IMR-90 (cell line): Measurements from ENCODE around the gene UBL4B. TPM values are rescaled to one million over a fixed set of nuclear protein-coding genes. Genes with fewer than 3 reads are reported as not detected.

Experiments
- ATAC-seq: fragments of 200-7000 bp; cut with Tn5 transposase; 2 replicates; pipeline ENCODE4 v1.9.1; 2020; ENCODE audit warnings: low read depth, mild to moderate bottlenecking, moderate library complexity
- BruUV-seq: library from RNA; stranded (reverse); fragments of 400-500 nt; replicated peaks from 2 replicates; lab custom pipeline; 2021; lab: Mats Ljungman, UMichigan
- CTCF ChIA-PET: fragments of 300-600 bp; formaldehyde crosslinking; extraction: SDS; loops from one replicate; lab custom pipeline; 2021; ENCODE audit warnings: antibody characterized with exemption; lab: Yijun Ruan, JAX
- POLR2A ChIA-PET: fragments of 300-600 bp; sonication (Branson Sonifier 250); formaldehyde crosslinking; loops from one replicate; lab custom pipeline; 2022; ENCODE audit warnings: antibody characterized with exemption; ENCODE audit not compliant: unreplicated experiment; lab: Charles Lee
- DNase-seq: peaks from one replicate; pipeline ENCODE4 v3.0.0; 2013
- H2AFZ ChIP-seq: replicated peaks from 2 replicates; pipeline ENCODE3; 2013; ENCODE audit warnings: low read length, mild to moderate bottlenecking; ENCODE audit not compliant: poor library complexity
- H2AK5ac ChIP-seq: 2 replicates; pipeline ENCODE4 v1.6.1; 2013; ENCODE audit warnings: low read depth, low read length, inconsistent platforms
- H2AK9ac ChIP-seq: replicated peaks from 2 replicates; pipeline ENCODE3; 2013; ENCODE audit warnings: mild to moderate bottlenecking, low read depth, low read length, moderate library complexity; ENCODE audit not compliant: poor library complexity
- H2BK120ac ChIP-seq: 2 replicates; pipeline ENCODE4 v1.6.1; 2013; ENCODE audit warnings: low read depth, low read length, inconsistent platforms
- H2BK15ac ChIP-seq: 3 replicates; pipeline ENCODE4 v1.6.1; 2013; ENCODE audit warnings: low read depth, low read length, inconsistent platforms
- H2BK20ac ChIP-seq: 2 replicates; pipeline ENCODE4 v1.6.1; 2013; ENCODE audit warnings: low read depth, mild to moderate bottlenecking, inconsistent platforms, low read length, moderate library complexity
- H2BK5ac ChIP-seq: 2 replicates; pipeline ENCODE4 v1.6.1; 2013; ENCODE audit warnings: mild to moderate bottlenecking, low read depth, low read length, inconsistent platforms; ENCODE audit not compliant: poor library complexity, severe bottlenecking
- H3K14ac ChIP-seq: replicated peaks from 2 replicates; pipeline ENCODE4 v1.6.1; 2013; ENCODE audit warnings: low read depth, low read length, inconsistent platforms
- H3K18ac ChIP-seq: 2 replicates; pipeline ENCODE4 v1.6.1; 2013; ENCODE audit warnings: low read depth, low read length, control low read depth
- H3K23ac ChIP-seq: 2 replicates; pipeline ENCODE4 v1.6.1; 2013; ENCODE audit warnings: low read depth, low read length, inconsistent platforms
- H3K27ac ChIP-seq: 2 replicates; pipeline ENCODE4 v1.5.1; 2013; ENCODE audit warnings: mild to moderate bottlenecking, control low read depth, low read length; ENCODE audit not compliant: insufficient read depth
- H3K27me3 ChIP-seq: 2 replicates; pipeline ENCODE4 v1.6.1; 2013; ENCODE audit warnings: low read length; ENCODE audit not compliant: control insufficient read depth, insufficient read depth
- H3K36me3 ChIP-seq: 2 replicates; pipeline ENCODE4 v1.6.1; 2013; ENCODE audit warnings: low read length, mixed read lengths; ENCODE audit not compliant: control insufficient read depth, insufficient read depth
- H3K4ac ChIP-seq: 2 replicates; pipeline ENCODE4 v1.6.1; 2013; ENCODE audit warnings: low read depth, low read length, inconsistent platforms
- H3K4me1 ChIP-seq: 2 replicates; pipeline ENCODE4 v1.6.1; 2013; ENCODE audit warnings: low read length, mixed read lengths; ENCODE audit not compliant: control insufficient read depth, insufficient read depth
- H3K4me2 ChIP-seq: 2 replicates; pipeline ENCODE4 v1.6.1; 2013; ENCODE audit warnings: low read depth, mild to moderate bottlenecking, control low read depth, low read length, moderate library complexity
- H3K4me3 ChIP-seq: 2 replicates; pipeline ENCODE4 v1.5.1; 2013; ENCODE audit warnings: low read depth, mild to moderate bottlenecking, control low read depth, low read length, moderate library complexity; ENCODE audit not compliant: insufficient read depth
- H3K56ac ChIP-seq: 2 replicates; pipeline ENCODE4 v1.6.1; 2013; ENCODE audit warnings: low read length, inconsistent platforms; ENCODE audit not compliant: insufficient read depth; ENCODE audit errors: extremely low read depth
- H3K79me1 ChIP-seq, 2 experiments: 2 replicates each; pipeline ENCODE4 v1.6.1; 2013; ENCODE audit warnings: low read length in 2 of 2, inconsistent platforms in 1 of 2, low read depth in 1 of 2
- H3K9ac ChIP-seq: 2 replicates; pipeline ENCODE4 v1.6.1; 2013; ENCODE audit warnings: low read depth, low read length, control low read depth
- H3K9me1 ChIP-seq: 2 replicates; pipeline ENCODE4 v1.6.1; 2013; ENCODE audit warnings: low read length, inconsistent platforms; ENCODE audit not compliant: insufficient read depth
- H3K9me3 ChIP-seq: 2 replicates; pipeline ENCODE4 v1.6.1; 2013; ENCODE audit warnings: low read length; ENCODE audit not compliant: control insufficient read depth, insufficient read depth
- H4K20me1 ChIP-seq: 2 replicates; pipeline ENCODE4 v1.6.1; 2013; ENCODE audit warnings: low read length, inconsistent platforms; ENCODE audit not compliant: insufficient read depth
- H4K5ac ChIP-seq: 2 replicates; pipeline ENCODE4 v1.6.1; 2013; ENCODE audit warnings: mild to moderate bottlenecking, low read depth, low read length, control low read depth
- H4K8ac ChIP-seq, 2 experiments: 2 replicates each; pipeline ENCODE4 v1.6.1; 2013; ENCODE audit warnings: low read depth in 2 of 2, low read length in 2 of 2, control low read depth in 1 of 2, inconsistent platforms in 1 of 2
- H4K91ac ChIP-seq: 2 replicates; pipeline ENCODE4 v1.6.1; 2013; ENCODE audit warnings: low read depth, low read length, inconsistent platforms; ENCODE audit not compliant: insufficient read depth
- BHLHE40 ChIP-seq: fragments of 150-350 bp; IDR thresholded peaks from 2 replicates; pipeline ENCODE4 v1.6.1; 2016; ENCODE audit warnings: mild to moderate bottlenecking, low read depth, low read length
- CEBPB ChIP-seq: IDR thresholded peaks from 2 replicates; pipeline ENCODE4 v1.6.1; 2012; ENCODE audit warnings: low read depth, low read length, improper control_type of control experiment
- CHD1 ChIP-seq: IDR thresholded peaks from 2 replicates; pipeline ENCODE4 v1.6.1; 2012; ENCODE audit warnings: low read depth, low read length, improper control_type of control experiment
- FOS ChIP-seq: fragments of 150-350 bp; IDR thresholded peaks from 2 replicates; pipeline ENCODE4 v1.6.1; 2016; ENCODE audit warnings: low read depth, low read length
- MAFK ChIP-seq: IDR thresholded peaks from 2 replicates; pipeline ENCODE4 v1.6.1; 2012; ENCODE audit warnings: low read depth, low read length, improper control_type of control experiment
- MAZ ChIP-seq: IDR thresholded peaks from 2 replicates; pipeline ENCODE4 v1.6.1; 2012; ENCODE audit warnings: low read depth, mild to moderate bottlenecking, low read length, improper control_type of control experiment, moderate library complexity, borderline replicate concordance
- MXI1 ChIP-seq: IDR thresholded peaks from 2 replicates; pipeline ENCODE4 v1.6.1; 2012; ENCODE audit warnings: low read depth, mild to moderate bottlenecking, low read length, moderate library complexity, borderline replicate concordance
- NFE2L2 ChIP-seq: fragments of 150-350 bp; IDR thresholded peaks from 2 replicates; pipeline ENCODE4 v1.6.1; 2016; ENCODE audit warnings: low read depth, mild to moderate bottlenecking, low read length
- POLR2A ChIP-seq: IDR thresholded peaks from 2 replicates; pipeline ENCODE4 v1.6.1; 2012; ENCODE audit warnings: mild to moderate bottlenecking, low read depth, low read length
- RAD21 ChIP-seq: IDR thresholded peaks from 2 replicates; pipeline ENCODE4 v1.6.1; 2012; ENCODE audit warnings: low read length, improper control_type of control experiment
- RCOR1 ChIP-seq: IDR thresholded peaks from 2 replicates; pipeline ENCODE4 v1.6.1; 2012; ENCODE audit warnings: mild to moderate bottlenecking, low read length, improper control_type of control experiment; ENCODE audit not compliant: insufficient replicate concordance
- RFX5 ChIP-seq: IDR thresholded peaks from 2 replicates; pipeline ENCODE4 v1.8.0; 2012; ENCODE audit warnings: low read depth, mild to moderate bottlenecking, low read length, moderate library complexity
- SMC3 ChIP-seq: fragments of 150-350 bp; IDR thresholded peaks from 2 replicates; pipeline ENCODE4 v1.6.1; 2016; ENCODE audit warnings: low read depth, mild to moderate bottlenecking, antibody characterized with exemption, low read length, moderate library complexity
- WGBS, 2 experiments: methylation state at CpG; one replicate each; pipeline versions ENCODE4 v1.1.5 to v1.1.7; 2013; ENCODE audit warnings: missing lambda C conversion rate in 2 of 2; ENCODE audit not compliant: insufficient read length in 1 of 2; ENCODE audit errors: extremely low coverage in 2 of 2; 5-methylcytosine and 5-hydroxymethylcytosine counted together
- dilution Hi-C: fragments of 300-500 bp; cut with HindIII; formaldehyde crosslinking; loops from one replicate; pipeline ENCODE4 v1.14.3; 2018; ENCODE audit warnings: low sequenced_read_pairs; ENCODE audit not compliant: unreplicated experiment
- in situ Hi-C: fragments of 300-500 bp; cut with MboI; formaldehyde crosslinking; loops from 3 replicates; pipeline ENCODE4 v1.14.3; 2019; ENCODE audit warnings: low sequenced_read_pairs, inconsistent platforms, mixed read lengths
- intact Hi-C: fragments of 100-400 bp; cut with micrococcal nuclease; formaldehyde crosslinking; loops from 2 replicates; pipeline ENCODE4 v1.10.0; 2022
- polyA plus RNA-seq, 3 experiments: library from polyadenylated mRNA; depleted of rRNA; stranded (reverse); fragments of >200 nt; gene quantifications; 2 replicates each; pipeline ENCODE4 v1.2.3, GENCODE V29; 2012; ENCODE audit warnings: low replicate concordance in 1 of 3
- total RNA-seq: library from RNA; depleted of rRNA; stranded (reverse); fragments of >200 nt; gene quantifications from 2 replicates; pipeline ENCODE4 v1.2.3, GENCODE V29; 2012
- TF ChIP-seq, protein P1 (sequence below): fragments of 150-350 bp; IDR thresholded peaks from 2 replicates; pipeline ENCODE4 v1.6.1; 2017; ENCODE audit warnings: mild to moderate bottlenecking, antibody characterized with exemption, low read length, low read depth
- TF ChIP-seq, protein P2 (sequence below): conservative IDR thresholded peaks from 2 replicates; pipeline ENCODE4 v1.5.1; 2012; ENCODE audit warnings: mild to moderate bottlenecking, low read depth, low read length, improper control_type of control experiment
- TF ChIP-seq, protein P3 (sequence below): fragments of 150-350 bp; IDR thresholded peaks from 2 replicates; pipeline ENCODE4 v1.6.1; 2016; ENCODE audit warnings: low read depth, mild to moderate bottlenecking, low read length, moderate library complexity, borderline replicate concordance

Gene UBL4B
- total and polyA plus RNA-seq, 2 of the 4 experiments (the other 2 are of a cell fraction), result not detected

DNA sequence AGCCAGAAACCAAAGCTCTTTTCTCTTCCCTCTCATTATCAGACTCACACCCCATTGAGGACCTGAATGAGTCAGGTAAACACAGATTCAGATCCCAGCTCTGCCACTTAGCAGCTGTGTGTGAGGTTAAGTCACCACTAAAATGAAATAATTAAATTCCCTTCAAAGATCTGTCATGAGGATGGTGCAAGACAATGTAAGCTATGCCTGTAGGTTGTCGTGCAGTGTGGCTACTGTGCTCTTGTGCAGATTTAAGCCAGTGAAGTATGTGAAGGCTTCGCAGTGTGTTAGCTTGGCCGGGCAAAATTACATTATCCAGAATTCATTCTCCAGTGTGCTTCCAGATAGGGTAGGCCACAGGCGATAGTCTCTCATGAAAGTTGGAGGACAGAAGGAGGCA, 13.6 kb downstream of the UBL4B start:
- Histone ChIP-seq H4K8ac (no peak overlapping the region), H2AK5ac (no peak overlapping the region), H3K9me3 (peaks cover 8% of the 10 kb centered on the region), H4K5ac (no peak overlapping the region), H3K27me3 (peaks cover 38% of the 10 kb centered on the region), H2AK9ac (no peak overlapping the region), H3K79me1 (no peaks in the 10 kb centered on the region), H4K91ac (no peak overlapping the region), H2BK5ac (no peak overlapping the region), H3K4me3 (no peak overlapping the region), H3K36me3 (no peaks in the 10 kb centered on the region), H3K56ac (no peak overlapping the region), H2BK120ac (no peak overlapping the region), H2AFZ (no peak overlapping the region), H3K18ac (no peak overlapping the region), H3K4ac (no peak overlapping the region), H2BK15ac (no peak overlapping the region), H4K20me1 (no peaks in the 10 kb centered on the region), H3K23ac (no peak overlapping the region), H3K9ac (no peak overlapping the region), H3K4me2 (no peak overlapping the region), H3K14ac (no peak overlapping the region), H2BK20ac (no peak overlapping the region), H3K9me1 (no peaks in the 10 kb centered on the region), H3K4me1 (no peaks in the 10 kb centered on the region), H3K27ac (no peak overlapping the region)
- dilution Hi-C loops (no loop called here), intact Hi-C loops (no loop called here), in situ Hi-C loops (no loop called here)
- ChIA-PET POLR2A (no interaction called here), CTCF (no interaction called here)
- WGBS, 2 experiments, result no CpG with 5 or more reads among the region's 4 CpGs
- BruUV-seq, result no TSS peak
- no peak for TF ChIP-seq RAD21
- TF ChIP-seq, protein P1, sequence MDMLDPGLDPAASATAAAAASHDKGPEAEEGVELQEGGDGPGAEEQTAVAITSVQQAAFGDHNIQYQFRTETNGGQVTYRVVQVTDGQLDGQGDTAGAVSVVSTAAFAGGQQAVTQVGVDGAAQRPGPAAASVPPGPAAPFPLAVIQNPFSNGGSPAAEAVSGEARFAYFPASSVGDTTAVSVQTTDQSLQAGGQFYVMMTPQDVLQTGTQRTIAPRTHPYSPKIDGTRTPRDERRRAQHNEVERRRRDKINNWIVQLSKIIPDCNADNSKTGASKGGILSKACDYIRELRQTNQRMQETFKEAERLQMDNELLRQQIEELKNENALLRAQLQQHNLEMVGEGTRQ, result no peak
- TF ChIP-seq CEBPB, result no peak
- TF ChIP-seq MXI1, result no peak
- no peak for TF ChIP-seq SMC3
- TF ChIP-seq MAFK, result no peak
- no peak for TF ChIP-seq MAZ
- no peak for TF ChIP-seq RCOR1
- TF ChIP-seq POLR2A, result no peak
- TF ChIP-seq NFE2L2, result no peak
- no peak for TF ChIP-seq FOS
- TF ChIP-seq, protein P2, sequence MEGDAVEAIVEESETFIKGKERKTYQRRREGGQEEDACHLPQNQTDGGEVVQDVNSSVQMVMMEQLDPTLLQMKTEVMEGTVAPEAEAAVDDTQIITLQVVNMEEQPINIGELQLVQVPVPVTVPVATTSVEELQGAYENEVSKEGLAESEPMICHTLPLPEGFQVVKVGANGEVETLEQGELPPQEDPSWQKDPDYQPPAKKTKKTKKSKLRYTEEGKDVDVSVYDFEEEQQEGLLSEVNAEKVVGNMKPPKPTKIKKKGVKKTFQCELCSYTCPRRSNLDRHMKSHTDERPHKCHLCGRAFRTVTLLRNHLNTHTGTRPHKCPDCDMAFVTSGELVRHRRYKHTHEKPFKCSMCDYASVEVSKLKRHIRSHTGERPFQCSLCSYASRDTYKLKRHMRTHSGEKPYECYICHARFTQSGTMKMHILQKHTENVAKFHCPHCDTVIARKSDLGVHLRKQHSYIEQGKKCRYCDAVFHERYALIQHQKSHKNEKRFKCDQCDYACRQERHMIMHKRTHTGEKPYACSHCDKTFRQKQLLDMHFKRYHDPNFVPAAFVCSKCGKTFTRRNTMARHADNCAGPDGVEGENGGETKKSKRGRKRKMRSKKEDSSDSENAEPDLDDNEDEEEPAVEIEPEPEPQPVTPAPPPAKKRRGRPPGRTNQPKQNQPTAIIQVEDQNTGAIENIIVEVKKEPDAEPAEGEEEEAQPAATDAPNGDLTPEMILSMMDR, result no peak
- TF ChIP-seq RFX5, result no peak
- no peak for TF ChIP-seq BHLHE40
- TF ChIP-seq CHD1, result no peak
- TF ChIP-seq, protein P3, sequence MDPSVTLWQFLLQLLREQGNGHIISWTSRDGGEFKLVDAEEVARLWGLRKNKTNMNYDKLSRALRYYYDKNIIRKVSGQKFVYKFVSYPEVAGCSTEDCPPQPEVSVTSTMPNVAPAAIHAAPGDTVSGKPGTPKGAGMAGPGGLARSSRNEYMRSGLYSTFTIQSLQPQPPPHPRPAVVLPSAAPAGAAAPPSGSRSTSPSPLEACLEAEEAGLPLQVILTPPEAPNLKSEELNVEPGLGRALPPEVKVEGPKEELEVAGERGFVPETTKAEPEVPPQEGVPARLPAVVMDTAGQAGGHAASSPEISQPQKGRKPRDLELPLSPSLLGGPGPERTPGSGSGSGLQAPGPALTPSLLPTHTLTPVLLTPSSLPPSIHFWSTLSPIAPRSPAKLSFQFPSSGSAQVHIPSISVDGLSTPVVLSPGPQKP, result no peak
- DNase-seq (no peak), ATAC-seq (no peak)
